C4-2B (cell line): Measurements from ENCODE around the gene TPX2.

Experiments
- H3K27ac ChIP-seq: fragments of 450-650 bp; 2 replicates; pipeline ENCODE4 v1.5.1; 2017
- CTCF ChIP-seq: fragments of 450-650 bp; conservative IDR thresholded peaks from 2 replicates; pipeline ENCODE4 v1.5.1; 2017; ENCODE audit warnings: mild to moderate bottlenecking
- ZFX ChIP-seq: fragments of 450-650 bp; IDR thresholded peaks from 2 replicates; pipeline ENCODE4 v1.6.1; 2017

TPX2 gene

GRCh38 chr20:31704225-31705119 lies 34.6 kb upstream of the TPX2 start:
- H3K27ac ChIP-seq: no peak overlapping the region

GRCh38 chr20:31705191-31705590 lies 33.9 kb upstream of the TPX2 start:
- H3K27ac ChIP-seq: no peak overlapping the region

More at GRCh38 chr20:31704225-31705119, 34.6 kb upstream of the TPX2 start:
- TF ChIP-seq CTCF (no peak), ZFX (no peak)

GRCh38 chr20:31705598-31706597 lies 33.2 kb upstream of the TPX2 start:
- no peak overlapping the region for H3K27ac ChIP-seq
- no peak for TF ChIP-seq ZFX
- TF ChIP-seq CTCF: no peak

More at GRCh38 chr20:31705191-31705590, 33.9 kb upstream of the TPX2 start:
- TF ChIP-seq ZFX: no peak
- TF ChIP-seq CTCF: no peak

GRCh38 chr20:31706607-31707257 lies 32.4 kb upstream of the TPX2 start:
- H3K27ac ChIP-seq: no peak overlapping the region
- TF ChIP-seq CTCF: no peak
- TF ChIP-seq ZFX: no peak

- H3K27ac ChIP-seq: no peak overlapping the region
These were observed 31.9 kb upstream of the TPX2 start for GRCh38 chr20:31707258-31707615.

More at GRCh38 chr20:31707258-31707615, 31.9 kb upstream of the TPX2 start:
- no peak for TF ChIP-seq CTCF
- no peak for TF ChIP-seq ZFX
